Measurements from ENCODE around the gene GDNF.
"Not testable (repeated sequence)": the region's sequence is repeated elsewhere in the genome, so short reads cannot be mapped to it uniquely, and the experiment has no call there.

The GDNF gene

DNA sequence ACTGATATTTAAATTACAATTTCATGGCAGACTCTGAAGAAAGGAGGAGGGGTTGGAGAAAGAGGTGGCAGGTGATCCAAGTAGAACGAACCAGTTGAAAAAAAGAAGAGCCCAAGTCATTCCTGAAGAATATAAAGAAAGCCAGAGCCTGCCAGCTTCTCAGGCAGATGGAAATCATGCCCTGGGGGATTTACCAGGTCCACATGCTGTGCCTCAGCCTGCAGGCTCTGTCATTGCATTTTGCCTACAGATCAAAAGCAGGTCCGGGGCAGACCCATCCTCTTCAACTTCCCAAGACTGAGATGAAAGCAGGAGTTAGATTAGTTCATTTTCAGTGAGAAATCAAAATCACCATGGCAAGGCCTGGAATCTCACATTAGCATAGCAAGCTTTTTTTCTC is 48.5 kb downstream of the GDNF start:
- ChIA-PET CTCF (interaction anchor here (1.7 kb wide), 1 partner anchor 16 kb away, joined by 4 read pairs; no protein-coding TSS in a partner anchor), POLR2A (no interaction called here)
- DNase-seq (ENCODE audit: low read depth, low spot score) = no peak
- no peak overlapping the region for H3K4me3 ChIP-seq (ENCODE audit: low read depth, low read length)
- TF ChIP-seq, protein P1, sequence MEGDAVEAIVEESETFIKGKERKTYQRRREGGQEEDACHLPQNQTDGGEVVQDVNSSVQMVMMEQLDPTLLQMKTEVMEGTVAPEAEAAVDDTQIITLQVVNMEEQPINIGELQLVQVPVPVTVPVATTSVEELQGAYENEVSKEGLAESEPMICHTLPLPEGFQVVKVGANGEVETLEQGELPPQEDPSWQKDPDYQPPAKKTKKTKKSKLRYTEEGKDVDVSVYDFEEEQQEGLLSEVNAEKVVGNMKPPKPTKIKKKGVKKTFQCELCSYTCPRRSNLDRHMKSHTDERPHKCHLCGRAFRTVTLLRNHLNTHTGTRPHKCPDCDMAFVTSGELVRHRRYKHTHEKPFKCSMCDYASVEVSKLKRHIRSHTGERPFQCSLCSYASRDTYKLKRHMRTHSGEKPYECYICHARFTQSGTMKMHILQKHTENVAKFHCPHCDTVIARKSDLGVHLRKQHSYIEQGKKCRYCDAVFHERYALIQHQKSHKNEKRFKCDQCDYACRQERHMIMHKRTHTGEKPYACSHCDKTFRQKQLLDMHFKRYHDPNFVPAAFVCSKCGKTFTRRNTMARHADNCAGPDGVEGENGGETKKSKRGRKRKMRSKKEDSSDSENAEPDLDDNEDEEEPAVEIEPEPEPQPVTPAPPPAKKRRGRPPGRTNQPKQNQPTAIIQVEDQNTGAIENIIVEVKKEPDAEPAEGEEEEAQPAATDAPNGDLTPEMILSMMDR (IDR thresholded peaks at IDR 0.05; ENCODE audit: insufficient read depth, low read length, missing control alignments) = no peak

DNA sequence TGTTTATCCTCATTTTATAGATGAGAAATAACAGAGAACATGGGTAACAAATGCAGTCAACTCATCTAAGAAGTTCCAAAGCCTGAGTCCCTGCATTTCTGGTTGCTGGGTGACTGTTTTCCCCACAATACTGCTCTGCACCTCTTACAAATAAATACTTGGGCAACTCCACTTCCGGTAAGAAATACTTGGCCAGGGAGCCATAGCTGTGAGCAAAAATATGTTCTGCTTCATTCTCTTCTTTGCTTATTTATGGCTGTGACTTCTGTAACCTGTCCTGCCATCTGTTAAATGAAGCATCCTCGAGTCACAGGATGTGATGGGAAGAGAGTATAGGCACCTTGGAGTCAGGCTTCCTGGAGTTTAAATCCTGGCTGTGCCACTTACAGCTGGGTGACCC is 49.9 kb downstream of the GDNF start:
- no peak for DNase-seq (ENCODE audit: low read depth, low spot score)
- H3K4me3 ChIP-seq (ENCODE audit: low read depth, low read length) = no peak overlapping the region
- ChIA-PET CTCF (interaction anchor here (1.7 kb wide), 1 partner anchor 15 kb away, joined by 4 read pairs; no protein-coding TSS in a partner anchor), POLR2A (no interaction called here)
- TF ChIP-seq, protein P1 (IDR thresholded peaks at IDR 0.05; ENCODE audit: insufficient read depth, low read length, missing control alignments) = no peak

DNA sequence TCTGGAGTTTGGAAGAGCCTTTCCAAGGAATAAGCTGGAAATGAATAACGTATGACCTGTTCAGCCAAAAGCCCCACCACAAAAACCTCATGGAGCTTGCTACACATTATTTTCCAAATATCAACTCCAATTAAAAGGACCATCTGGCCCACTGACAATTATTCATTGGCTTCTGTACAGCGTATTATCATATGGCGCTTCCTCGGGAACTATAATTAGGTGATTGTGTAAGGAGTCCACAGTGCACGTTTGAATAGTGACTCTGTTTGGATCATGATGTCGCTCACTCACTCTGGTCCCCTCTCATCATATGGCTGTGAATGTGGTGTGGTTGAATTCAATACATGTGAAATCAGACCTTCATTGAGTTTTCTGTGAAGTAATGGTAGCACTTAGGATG is 52.1 kb downstream of the GDNF start:
- TF ChIP-seq, protein P1 (IDR thresholded peaks at IDR 0.05; ENCODE audit: insufficient read depth, low read length, missing control alignments) = no peak
- ChIA-PET CTCF (interaction anchor here (0.9 to 2.0 kb wide), 3 partner anchors 13 to 381 kb away, joined by 3 to 8 read pairs (median 3); no protein-coding TSS in a partner anchor), POLR2A (interaction anchor here (0.9 kb wide), 1 partner anchor 65 kb away, joined by 5 read pairs; no protein-coding TSS in a partner anchor)
- DNase-seq (ENCODE audit: low read depth, low spot score) = no peak
- H3K4me3 ChIP-seq (ENCODE audit: low read depth, low read length) = no peak overlapping the region

DNA sequence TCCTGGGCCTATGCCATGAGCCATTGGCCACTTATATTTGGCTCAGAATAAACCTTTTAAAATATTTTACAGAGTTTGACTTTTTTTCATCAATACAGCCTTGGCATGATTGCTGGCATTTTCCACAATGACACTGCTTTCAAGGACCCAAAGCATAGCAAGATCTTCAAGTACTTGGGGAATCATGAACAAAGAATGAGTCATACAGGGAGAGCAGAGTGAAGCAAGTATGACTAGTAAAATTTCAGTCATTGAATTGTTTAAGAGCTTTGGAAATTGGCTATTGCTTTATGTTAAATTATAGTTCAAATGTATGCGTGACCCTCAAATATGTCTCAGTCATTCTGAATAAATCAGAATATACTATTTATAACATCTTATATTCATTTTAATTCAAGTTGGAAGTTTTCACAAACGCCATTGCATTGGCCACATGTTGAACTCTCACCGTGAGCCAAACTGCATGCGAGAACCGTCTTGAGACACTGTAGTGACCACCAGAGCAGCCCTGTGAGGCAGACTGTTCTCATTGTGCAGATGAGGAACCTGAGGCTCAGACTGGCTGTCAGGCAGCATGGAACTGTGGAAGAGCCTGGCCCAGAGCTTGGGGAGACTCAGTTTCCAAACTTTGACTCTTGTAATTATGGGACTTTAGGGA is 52.9 kb downstream of the GDNF start:
- ChIA-PET POLR2A (interaction anchor here (0.6 to 0.9 kb wide), 2 partner anchors 24 to 64 kb away, joined by 3 to 5 read pairs; no protein-coding TSS in a partner anchor), CTCF (interaction anchor here (0.9 to 2.0 kb wide), 4 partner anchors 10 to 50 kb away, joined by 3 to 8 read pairs (median 3); no protein-coding TSS in a partner anchor)
- no peak overlapping the region for H3K4me3 ChIP-seq (ENCODE audit: low read depth, low read length)
- TF ChIP-seq, protein P1 (IDR thresholded peaks at IDR 0.05; ENCODE audit: insufficient read depth, low read length, missing control alignments) = no peak
- no peak for DNase-seq (ENCODE audit: low read depth, low spot score)

DNA sequence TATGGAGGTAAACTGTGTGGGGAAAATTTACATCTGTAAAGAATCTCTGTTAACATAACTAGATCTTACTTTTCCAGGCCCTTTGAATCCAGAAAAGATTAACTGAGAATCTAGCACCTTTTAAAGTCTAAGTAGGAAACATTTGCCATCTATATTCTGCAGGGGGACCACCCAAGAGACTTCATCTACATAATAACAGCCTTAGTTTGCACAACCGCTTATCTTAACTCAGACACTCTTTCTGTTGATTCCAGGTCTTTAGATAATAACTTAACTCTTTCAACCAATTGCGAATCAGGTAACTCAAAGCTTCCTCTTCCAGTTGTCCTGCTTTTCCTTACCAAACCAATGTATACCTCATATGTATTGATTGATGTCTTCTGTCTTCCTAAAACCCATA is 53.4 kb downstream of the GDNF start:
- TF ChIP-seq, protein P1 (IDR thresholded peaks at IDR 0.05; ENCODE audit: insufficient read depth, low read length, missing control alignments) = no peak
- CTCF ChIA-PET = interaction anchor here (1.0 to 1.1 kb wide), 2 partner anchors 10 to 11 kb away, joined by 3 read pairs; no protein-coding TSS in a partner anchor
- POLR2A ChIA-PET = interaction anchor here (0.6 kb wide), 1 partner anchor 24 kb away, joined by 3 read pairs; no protein-coding TSS in a partner anchor
- DNase-seq (ENCODE audit: low read depth, low spot score) = no peak
- no peak overlapping the region for H3K4me3 ChIP-seq (ENCODE audit: low read depth, low read length)

DNA sequence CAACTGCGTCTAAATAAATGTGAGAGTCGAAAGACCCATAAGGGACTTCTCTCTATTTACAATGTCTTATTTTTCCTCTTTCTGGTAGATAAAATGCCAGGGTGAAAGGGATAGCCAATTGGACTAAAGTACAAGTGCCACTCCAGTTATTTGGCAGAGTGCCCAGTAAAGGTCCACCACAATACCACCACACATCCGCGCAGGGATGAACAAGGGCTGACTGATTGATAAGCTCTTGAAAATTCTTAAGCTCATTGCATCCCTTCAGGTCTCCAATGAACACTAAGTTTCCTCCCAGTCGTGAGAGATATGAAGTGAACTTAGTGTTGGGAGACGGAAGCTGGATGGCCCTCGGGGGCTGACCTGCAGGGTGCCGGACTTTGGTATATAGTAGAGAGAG is 58.4 kb downstream of the GDNF start:
- DNase-seq (ENCODE audit: low read depth, low spot score); POLR2A ChIA-PET; H3K4me3 ChIP-seq (ENCODE audit: low read depth, low read length): not testable (repeated sequence)
- CTCF ChIA-PET = interaction anchor here (1.5 kb wide), 1 partner anchor 57 kb away, joined by 4 read pairs; no protein-coding TSS in a partner anchor
